ENCODE measurements around the gene MEIOB. TPM values are rescaled to one million over a fixed set of nuclear protein-coding genes. Genes with fewer than 3 reads are reported as not detected.

Gene MEIOB
- total RNA-seq, 1 experiment from 2014 or later, result 0.62 TPM

DNA sequence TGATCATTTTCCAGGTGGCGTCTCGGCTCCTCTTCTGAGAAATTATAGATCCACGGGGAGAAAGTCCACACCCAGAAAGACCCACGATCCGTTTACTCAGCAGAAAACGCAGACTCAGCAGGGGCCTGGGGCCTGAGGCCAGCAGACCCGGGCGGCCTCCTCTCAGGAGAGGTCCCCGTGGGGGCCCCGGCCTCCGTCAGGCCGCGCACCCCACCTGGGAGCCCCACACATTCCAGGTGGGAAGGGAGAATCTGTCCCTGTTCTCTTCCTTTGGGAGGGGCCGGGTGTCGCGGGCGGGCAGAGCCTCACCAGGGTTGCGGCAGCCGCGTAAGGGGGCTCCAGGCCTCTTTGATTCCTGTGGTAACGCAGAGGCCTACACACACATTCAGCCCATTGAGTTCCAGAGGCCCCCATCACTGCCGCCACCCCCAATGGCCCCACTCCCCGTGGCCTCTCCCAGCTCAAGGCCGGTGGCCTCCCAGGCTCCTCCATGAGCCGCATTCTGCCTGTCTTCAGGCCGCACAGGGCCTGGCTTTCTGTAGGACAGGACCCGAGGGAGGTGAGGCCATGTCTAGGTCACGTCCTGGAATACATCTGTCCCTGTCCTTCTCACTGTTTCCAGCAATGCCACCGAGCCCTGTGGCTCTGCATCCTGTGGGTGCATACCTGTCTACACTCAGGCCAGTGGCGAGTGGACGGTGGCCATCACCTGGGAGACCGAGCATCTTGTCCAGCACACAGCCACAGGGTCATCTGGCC, 76.9 kb downstream of the MEIOB start:
- CTCF ChIA-PET, result no interaction called here
- Histone ChIP-seq H3K4me1 (ENCODE audit: insufficient read depth, low read length, poor library complexity, severe bottlenecking) (no peaks in the 10 kb centered on the region), H3K9me3 (ENCODE audit: low read depth, low read length, poor library complexity, severe bottlenecking) (peaks cover 6% of the 10 kb centered on the region), H3K27ac (ENCODE audit: low read depth, low read length, poor library complexity, severe bottlenecking) (no peak overlapping the region), H3K4me3 (ENCODE audit: low read depth, low read length, poor library complexity, severe bottlenecking) (no peak overlapping the region), H3K36me3 (ENCODE audit: insufficient read depth, low read length, poor library complexity, severe bottlenecking) (no peaks in the 10 kb centered on the region), H3K27me3 (replicated peaks; ENCODE audit: insufficient read depth, low read depth, low read length, poor library complexity) (no peaks in the 10 kb centered on the region)
- no peak for TF ChIP-seq EZH2 (IDR thresholded peaks at IDR 0.05; ENCODE audit: borderline replicate concordance, low read depth, low read length, poor library complexity, severe bottlenecking)
- TF ChIP-seq, protein P1, sequence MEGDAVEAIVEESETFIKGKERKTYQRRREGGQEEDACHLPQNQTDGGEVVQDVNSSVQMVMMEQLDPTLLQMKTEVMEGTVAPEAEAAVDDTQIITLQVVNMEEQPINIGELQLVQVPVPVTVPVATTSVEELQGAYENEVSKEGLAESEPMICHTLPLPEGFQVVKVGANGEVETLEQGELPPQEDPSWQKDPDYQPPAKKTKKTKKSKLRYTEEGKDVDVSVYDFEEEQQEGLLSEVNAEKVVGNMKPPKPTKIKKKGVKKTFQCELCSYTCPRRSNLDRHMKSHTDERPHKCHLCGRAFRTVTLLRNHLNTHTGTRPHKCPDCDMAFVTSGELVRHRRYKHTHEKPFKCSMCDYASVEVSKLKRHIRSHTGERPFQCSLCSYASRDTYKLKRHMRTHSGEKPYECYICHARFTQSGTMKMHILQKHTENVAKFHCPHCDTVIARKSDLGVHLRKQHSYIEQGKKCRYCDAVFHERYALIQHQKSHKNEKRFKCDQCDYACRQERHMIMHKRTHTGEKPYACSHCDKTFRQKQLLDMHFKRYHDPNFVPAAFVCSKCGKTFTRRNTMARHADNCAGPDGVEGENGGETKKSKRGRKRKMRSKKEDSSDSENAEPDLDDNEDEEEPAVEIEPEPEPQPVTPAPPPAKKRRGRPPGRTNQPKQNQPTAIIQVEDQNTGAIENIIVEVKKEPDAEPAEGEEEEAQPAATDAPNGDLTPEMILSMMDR (conservative IDR thresholded peaks at IDR 0.05; ENCODE audit: low read depth, low read length), result no peak
- no TSS peak for BruUV-seq (replicated peaks)
- intact Hi-C loops (cut with micrococcal nuclease; ENCODE audit: unreplicated experiment), result no loop called here
- POLR2A ChIA-PET (ENCODE audit: low non-redundant PET), result no interaction called here
- no peak for DNase-seq (ENCODE audit: low spot score)

GRCh38 chr16:1794221-1794871, 77.6 kb downstream of the MEIOB start:
- ChIA-PET POLR2A (ENCODE audit: low non-redundant PET) (no interaction called here), CTCF (interaction anchor here (0.5 kb wide), 1 partner anchor 117 kb away, joined by 6 read pairs; no protein-coding TSS in a partner anchor)
- TF ChIP-seq, protein P1 (conservative IDR thresholded peaks at IDR 0.05; ENCODE audit: low read depth, low read length), result no peak
- no peak for TF ChIP-seq EZH2 (IDR thresholded peaks at IDR 0.05; ENCODE audit: borderline replicate concordance, low read depth, low read length, poor library complexity, severe bottlenecking)
- H3K27ac ChIP-seq (ENCODE audit: low read depth, low read length, poor library complexity, severe bottlenecking), result no peak overlapping the region
- H3K4me1 ChIP-seq (ENCODE audit: insufficient read depth, low read length, poor library complexity, severe bottlenecking), result no peaks in the 10 kb centered on the region
- no peak overlapping the region for H3K4me3 ChIP-seq (ENCODE audit: low read depth, low read length, poor library complexity, severe bottlenecking)
- BruUV-seq (replicated peaks), result no TSS peak
- peaks cover under 1% of the 10 kb centered on the region for H3K36me3 ChIP-seq (ENCODE audit: insufficient read depth, low read length, poor library complexity, severe bottlenecking)
- DNase-seq (ENCODE audit: low spot score), result no peak
- no peaks in the 10 kb centered on the region for H3K27me3 ChIP-seq (replicated peaks; ENCODE audit: insufficient read depth, low read depth, low read length, poor library complexity)
- peaks cover 6% of the 10 kb centered on the region for H3K9me3 ChIP-seq (ENCODE audit: low read depth, low read length, poor library complexity, severe bottlenecking)
- intact Hi-C loops (cut with micrococcal nuclease; ENCODE audit: unreplicated experiment), result no loop called here

DNA sequence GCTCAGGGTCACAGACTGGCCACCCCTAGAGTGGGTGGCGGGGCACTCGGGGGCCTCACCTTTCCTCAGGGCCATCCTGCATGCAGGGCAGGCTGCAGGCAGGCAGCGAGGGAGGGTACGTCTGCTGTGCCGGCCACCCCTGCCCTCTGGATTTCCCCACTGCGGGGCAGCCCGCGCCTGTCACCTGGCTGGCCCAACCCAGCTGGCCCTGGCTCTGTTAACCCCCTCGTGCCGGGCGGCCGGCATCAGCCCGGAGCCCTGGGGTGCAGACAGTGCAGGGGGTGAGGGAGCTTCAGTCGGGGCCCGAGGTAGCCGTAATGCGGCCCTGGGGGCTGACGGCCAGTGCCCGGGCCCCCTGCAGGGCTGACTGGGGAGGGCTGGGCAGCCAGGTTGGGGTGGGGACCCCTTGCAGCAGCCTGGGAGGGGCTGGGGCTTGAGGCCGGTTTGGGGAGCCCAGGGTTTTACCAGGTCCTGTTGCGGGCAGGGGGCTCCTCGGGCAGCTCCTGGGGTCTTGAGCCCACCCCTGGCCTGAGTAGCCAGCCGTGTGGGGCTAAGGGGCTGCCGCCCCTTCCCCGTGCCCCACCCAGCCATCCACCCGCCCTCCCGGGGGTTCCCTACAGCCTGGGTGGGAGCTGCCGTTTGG, 78.3 kb downstream of the MEIOB start, which contains the start of gene IGFALS:
Gene IGFALS (minus strand): TSS at position 128 of the 643 bp plus-strand sequence. CDS start 53 bp downstream, at position 75.
- BruUV-seq (replicated peaks), result no TSS peak
- no peak for TF ChIP-seq EZH2 (IDR thresholded peaks at IDR 0.05; ENCODE audit: borderline replicate concordance, low read depth, low read length, poor library complexity, severe bottlenecking)
- TF ChIP-seq, protein P1 (conservative IDR thresholded peaks at IDR 0.05; ENCODE audit: low read depth, low read length), result no peak
- Histone ChIP-seq H3K4me3 (ENCODE audit: low read depth, low read length, poor library complexity, severe bottlenecking) (no peak within 1 kb of the TSS), H3K27me3 (replicated peaks; ENCODE audit: insufficient read depth, low read depth, low read length, poor library complexity) (no peaks in the 10 kb centered on the region), H3K36me3 (ENCODE audit: insufficient read depth, low read length, poor library complexity, severe bottlenecking) (peaks cover 7% of the 10 kb centered on the region), H3K27ac (ENCODE audit: low read depth, low read length, poor library complexity, severe bottlenecking) (no peak within 1 kb of the TSS), H3K9me3 (ENCODE audit: low read depth, low read length, poor library complexity, severe bottlenecking) (peaks cover 6% of the 10 kb centered on the region), H3K4me1 (ENCODE audit: insufficient read depth, low read length, poor library complexity, severe bottlenecking) (no peaks in the 10 kb centered on the region)
- DNase-seq (ENCODE audit: low spot score), result no peak
- intact Hi-C loops (cut with micrococcal nuclease; ENCODE audit: unreplicated experiment), result no loop called here
- CTCF ChIA-PET, result interaction anchor here (0.5 kb wide), 1 partner anchor 117 kb away, joined by 6 read pairs; no protein-coding TSS in a partner anchor
- POLR2A ChIA-PET (ENCODE audit: low non-redundant PET), result no interaction called here
